H1 (cell line): ENCODE results near the gene TCF4.

ENCODE experiments used
- CHD2 ChIP-seq: IDR thresholded peaks from 2 replicates; pipeline ENCODE4 v1.6.1; 2012; ENCODE audit warnings: low read length, improper control_type of control experiment
- CTCF ChIP-seq, 3 experiments: IDR thresholded peaks; 1 replicate in 2 of 3; 2 replicates in 1 of 3; pipeline versions ENCODE4 v1.5.1 to v1.6.1; 2011; ENCODE audit warnings: low read length in 3 of 3, mild to moderate bottlenecking in 3 of 3, inconsistent platforms in 2 of 3, low read depth in 1 of 3, moderate library complexity in 1 of 3; ENCODE audit not compliant: insufficient read depth in 1 of 3; ENCODE audit errors: control extremely low read depth in 1 of 3
- EZH2 ChIP-seq: fragments of 200-600 bp; sonication (generic); IDR thresholded peaks from 2 replicates; pipeline ENCODE4 v1.7.1; 2012; ENCODE audit warnings: low read depth, mild to moderate bottlenecking, moderate library complexity, low read length, inconsistent platforms; ENCODE audit not compliant: severe bottlenecking
- POLR2A ChIP-seq, 2 experiments: IDR thresholded peaks; 1 replicate in 1 of 2; 2 replicates in 1 of 2; pipeline ENCODE4 v1.6.1; 2011; ENCODE audit warnings: low read depth in 2 of 2, low read length in 2 of 2, mild to moderate bottlenecking in 2 of 2; ENCODE audit errors: control extremely low read depth in 1 of 2
- POLR2AphosphoS5 ChIP-seq: IDR thresholded peaks from 2 replicates; pipeline ENCODE4 v1.6.1; 2011; ENCODE audit warnings: low read depth, low read length
- RBBP5 ChIP-seq: IDR thresholded peaks from 2 replicates; pipeline ENCODE4 v1.7.1; 2012; ENCODE audit warnings: low read depth, mild to moderate bottlenecking, inconsistent platforms, low read length, moderate library complexity, borderline replicate concordance
- RNF2 ChIP-seq: fragments of 200-900, 300-1000 bp; sonication (generic); IDR thresholded peaks from 2 replicates; pipeline ENCODE4 v1.7.1; 2016; ENCODE audit warnings: borderline replicate concordance, low read depth, mild to moderate bottlenecking, antibody characterized with exemption, low read length; ENCODE audit not compliant: poor library complexity, severe bottlenecking; ENCODE audit errors: missing control alignments
- TEAD4 ChIP-seq: IDR thresholded peaks from 2 replicates; pipeline ENCODE4 v1.6.1; 2012; ENCODE audit warnings: low read depth, low read length, inconsistent platforms, mixed read lengths
- TF ChIP-seq, protein P1 (sequence below): IDR thresholded peaks from 2 replicates; pipeline ENCODE4 v1.6.1; 2012; ENCODE audit warnings: inconsistent platforms

GRCh38 chr18:55202232-55202917, 385.6 kb downstream of the TCF4 start:
- TF ChIP-seq, protein P1, sequence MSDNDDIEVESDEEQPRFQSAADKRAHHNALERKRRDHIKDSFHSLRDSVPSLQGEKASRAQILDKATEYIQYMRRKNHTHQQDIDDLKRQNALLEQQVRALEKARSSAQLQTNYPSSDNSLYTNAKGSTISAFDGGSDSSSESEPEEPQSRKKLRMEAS: no peak
- TF ChIP-seq RNF2: no peak
- TF ChIP-seq TEAD4: no peak
- no peak for TF ChIP-seq POLR2AphosphoS5
- TF ChIP-seq CTCF (IDR thresholded peaks at IDR 0.05; ENCODE audit: control extremely low read depth in 1 of 3, insufficient read depth in 1 of 3, low read depth in 1 of 3, low read length in 3 of 3): no peak
- no peak for TF ChIP-seq POLR2A (IDR thresholded peaks at IDR 0.05; ENCODE audit: control extremely low read depth in 1 of 2, low read depth in 2 of 2, low read length in 2 of 2)
- TF ChIP-seq CHD2: no peak
- no peak for TF ChIP-seq RBBP5
- TF ChIP-seq EZH2: no peak
